Trophoblast cell (in vitro differentiated cells and primary cell): ENCODE data around the gene FAM83B.

Source experiments
- DNase-seq, 2 donors: peaks; one replicate each; pipeline ENCODE4 v3.0.0-alpha.2; 2016
- H2AFZ ChIP-seq: 2 replicates; pipeline ENCODE4 v1.6.1; 2013; ENCODE audit warnings: low read length, moderate library complexity, mild to moderate bottlenecking; ENCODE audit not compliant: insufficient read depth, poor library complexity
- H2AK5ac ChIP-seq: 2 replicates; pipeline ENCODE4 v1.6.1; 2013; ENCODE audit warnings: mild to moderate bottlenecking, low read length
- H2BK120ac ChIP-seq: 2 replicates; pipeline ENCODE4 v1.6.1; 2013; ENCODE audit warnings: low read length, mild to moderate bottlenecking, moderate library complexity; ENCODE audit not compliant: insufficient read depth, poor library complexity
- H2BK12ac ChIP-seq: 2 replicates; pipeline ENCODE4 v1.6.1; 2013; ENCODE audit warnings: mild to moderate bottlenecking, low read length, moderate library complexity
- H2BK5ac ChIP-seq: 2 replicates; pipeline ENCODE4 v1.6.1; 2013; ENCODE audit warnings: low read length, low read depth, moderate library complexity, mild to moderate bottlenecking; ENCODE audit not compliant: poor library complexity
- H3K14ac ChIP-seq: 2 replicates; pipeline ENCODE4 v1.6.1; 2013; ENCODE audit warnings: mild to moderate bottlenecking, low read length
- H3K18ac ChIP-seq: 2 replicates; pipeline ENCODE4 v1.6.1; 2013; ENCODE audit warnings: mild to moderate bottlenecking, low read length
- H3K23ac ChIP-seq: 2 replicates; pipeline ENCODE4 v1.6.1; 2013; ENCODE audit warnings: low read length
- H3K27ac ChIP-seq: 2 replicates; pipeline ENCODE4 v1.5.1; 2013; ENCODE audit warnings: low read depth, mild to moderate bottlenecking, inconsistent platforms, low read length, moderate library complexity
- H3K27me3 ChIP-seq: 2 replicates; pipeline ENCODE4 v1.6.1; 2013; ENCODE audit warnings: inconsistent platforms, mild to moderate bottlenecking, low read length, moderate library complexity; ENCODE audit not compliant: insufficient read depth
- H3K36me3 ChIP-seq, 2 experiments: 1 replicate in 1 of 2; 2 replicates in 1 of 2; pipeline ENCODE4 v1.6.1; 2013; ENCODE audit warnings: low read length in 2 of 2, mild to moderate bottlenecking in 2 of 2, moderate library complexity in 1 of 2; ENCODE audit not compliant: insufficient read depth in 2 of 2, control insufficient read depth in 1 of 2
- H3K4ac ChIP-seq: 2 replicates; pipeline ENCODE4 v1.6.1; 2013; ENCODE audit warnings: low read depth, mild to moderate bottlenecking, low read length, moderate library complexity
- H3K4me1 ChIP-seq, 2 experiments: 1 replicate in 1 of 2; 2 replicates in 1 of 2; pipeline ENCODE4 v1.6.1; 2013; ENCODE audit warnings: low read length in 2 of 2, mild to moderate bottlenecking in 2 of 2, moderate library complexity in 1 of 2; ENCODE audit not compliant: insufficient read depth in 2 of 2, control insufficient read depth in 1 of 2
- H3K4me2 ChIP-seq: 2 replicates; pipeline ENCODE4 v1.6.1; 2013; ENCODE audit warnings: inconsistent platforms, mild to moderate bottlenecking, low read length, moderate library complexity
- H3K4me3 ChIP-seq: 2 replicates; pipeline ENCODE4 v1.5.1; 2013; ENCODE audit warnings: mild to moderate bottlenecking, low read depth, low read length, inconsistent platforms
- H3K79me1 ChIP-seq: one replicate; pipeline ENCODE4 v1.6.1; 2013; ENCODE audit warnings: low read length
- H3K79me2 ChIP-seq: 2 replicates; pipeline ENCODE4 v1.6.1; 2013; ENCODE audit warnings: low read length, mild to moderate bottlenecking; ENCODE audit not compliant: control insufficient read depth, insufficient read depth, poor library complexity
- H3K9ac ChIP-seq: 2 replicates; pipeline ENCODE4 v1.6.1; 2013; ENCODE audit warnings: mild to moderate bottlenecking, low read length
- H3K9me3 ChIP-seq: 2 replicates; pipeline ENCODE4 v1.6.1; 2013; ENCODE audit warnings: low read depth, mild to moderate bottlenecking, control low read depth, inconsistent platforms, low read length; ENCODE audit not compliant: insufficient read depth
- H4K12ac ChIP-seq: 2 replicates; pipeline ENCODE4 v1.6.1; 2013; ENCODE audit warnings: low read depth, mild to moderate bottlenecking, low read length, moderate library complexity
- H4K8ac ChIP-seq: 2 replicates; pipeline ENCODE4 v1.6.1; 2013; ENCODE audit warnings: low read depth, mild to moderate bottlenecking, low read length, moderate library complexity
- H4K91ac ChIP-seq: one replicate; pipeline ENCODE4 v1.6.1; 2013; ENCODE audit warnings: low read depth, mild to moderate bottlenecking, low read length, moderate library complexity
- WGBS: extraction: QIAGEN DNeasy Blood & Tissue Kit; methylation state at CpG from one replicate; pipeline ENCODE4 v1.1.7; 2013; ENCODE audit warnings: missing lambda C conversion rate; ENCODE audit not compliant: insufficient read length, insufficient coverage; ENCODE audit errors: extremely low coverage; 5-methylcytosine and 5-hydroxymethylcytosine counted together

The FAM83B gene

GRCh38 chr6:54935739-54936138, 89.2 kb downstream of the FAM83B start:
- Histone ChIP-seq H3K27ac (peak overlapping the region; percentile 46), H3K27me3 (no peaks in the 10 kb centered on the region), H3K36me3 (peaks cover 2 to 4% of the 10 kb centered on the region in 2 experiments), H4K8ac (no peak overlapping the region), H2BK120ac (no peak overlapping the region), H3K14ac (no peak overlapping the region), H3K23ac (no peak overlapping the region), H3K4ac (no peak overlapping the region), H3K79me2 (no peaks in the 10 kb centered on the region), H2BK5ac (no peak overlapping the region), H3K9ac (no peak overlapping the region), H2AK5ac (no peak overlapping the region), H3K4me3 (no peak overlapping the region), H3K4me2 (no peak overlapping the region), H3K79me1 (peaks cover 3% of the 10 kb centered on the region), H3K4me1 (no peaks in the 10 kb centered on the region), H4K12ac (no peak overlapping the region), H3K9me3 (peaks cover 2% of the 10 kb centered on the region), H2AFZ (no peak overlapping the region), H4K91ac (no peak overlapping the region), H2BK12ac (no peak overlapping the region), H3K18ac (no peak overlapping the region)
- peak; percentile 35 to 74 for DNase-seq
- no CpG with 5 or more reads among the region's 5 CpGs for WGBS

GRCh38 chr6:54937371-54937770, 90.8 kb downstream of the FAM83B start:
- Histone ChIP-seq H3K4me2 (no peak overlapping the region), H2AK5ac (no peak overlapping the region), H3K4me1 (no peaks in the 10 kb centered on the region), H4K91ac (no peak overlapping the region), H3K36me3 (peaks cover 2 to 4% of the 10 kb centered on the region in 2 experiments), H3K27me3 (no peaks in the 10 kb centered on the region), H3K4ac (no peak overlapping the region), H3K4me3 (no peak overlapping the region), H3K14ac (no peak overlapping the region), H2BK120ac (no peak overlapping the region), H2AFZ (no peak overlapping the region), H3K79me1 (peaks cover 3% of the 10 kb centered on the region), H3K23ac (no peak overlapping the region), H3K79me2 (no peaks in the 10 kb centered on the region), H3K27ac (no peak overlapping the region), H2BK5ac (no peak overlapping the region), H2BK12ac (no peak overlapping the region), H3K18ac (no peak overlapping the region), H3K9ac (no peak overlapping the region), H3K9me3 (no peaks in the 10 kb centered on the region), H4K12ac (no peak overlapping the region), H4K8ac (no peak overlapping the region)
- DNase-seq: no peak
- no CpG with 5 or more reads among the region's 3 CpGs for WGBS

GRCh38 chr6:54957698-54958097, 111.1 kb downstream of the FAM83B start:
- Histone ChIP-seq H4K91ac (no peak overlapping the region), H2BK5ac (no peak overlapping the region), H3K18ac (no peak overlapping the region), H3K23ac (no peak overlapping the region), H2AFZ (no peak overlapping the region), H4K8ac (no peak overlapping the region), H3K36me3 (no peaks in the 10 kb centered on the region), H2BK120ac (no peak overlapping the region), H2AK5ac (no peak overlapping the region), H3K4ac (no peak overlapping the region), H3K9ac (no peak overlapping the region), H3K27me3 (no peaks in the 10 kb centered on the region), H3K9me3 (no peaks in the 10 kb centered on the region), H3K4me2 (no peak overlapping the region), H3K14ac (no peak overlapping the region), H2BK12ac (no peak overlapping the region), H3K4me1 (no peaks in the 10 kb centered on the region), H3K79me1 (no peaks in the 10 kb centered on the region), H4K12ac (no peak overlapping the region), H3K27ac (no peak overlapping the region), H3K4me3 (no peak overlapping the region), H3K79me2 (no peaks in the 10 kb centered on the region)
- DNase-seq: no peak

GRCh38 chr6:54958446-54958845, 111.9 kb downstream of the FAM83B start:
- no CpG with 5 or more reads among the region's 3 CpGs for WGBS
- H3K18ac ChIP-seq: no peak overlapping the region
- no peak overlapping the region for H3K23ac ChIP-seq
- H3K14ac ChIP-seq: no peak overlapping the region
- H3K4me2 ChIP-seq: no peak overlapping the region
- H2AFZ ChIP-seq: no peak overlapping the region
- H2BK12ac ChIP-seq: no peak overlapping the region
- H2AK5ac ChIP-seq: no peak overlapping the region
- no peak overlapping the region for H3K27ac ChIP-seq
- H2BK5ac ChIP-seq: no peak overlapping the region
- H3K79me1 ChIP-seq: no peaks in the 10 kb centered on the region
- H4K91ac ChIP-seq: no peak overlapping the region
- H3K9ac ChIP-seq: no peak overlapping the region
- H2BK120ac ChIP-seq: no peak overlapping the region
- H3K4me3 ChIP-seq: no peak overlapping the region
- H3K36me3 ChIP-seq: no peaks in the 10 kb centered on the region
- no peak for DNase-seq
- no peaks in the 10 kb centered on the region for H3K79me2 ChIP-seq
- no peaks in the 10 kb centered on the region for H3K9me3 ChIP-seq
- H3K27me3 ChIP-seq: no peaks in the 10 kb centered on the region
- no peak overlapping the region for H4K12ac ChIP-seq
- H4K8ac ChIP-seq: no peak overlapping the region
- no peak overlapping the region for H3K4ac ChIP-seq
- no peaks in the 10 kb centered on the region for H3K4me1 ChIP-seq
